ENCODE measurements around the gene CAB39. TPM values are rescaled to one million over a fixed set of nuclear protein-coding genes. Genes with fewer than 3 reads are reported as not detected.

Gene CAB39
- total and polyA plus RNA-seq, 2 of the 8 experiments (the other 6 are each of a cell fraction or from before 2014, with no cell fraction given): 16.4 to 50.5 TPM

DNA sequence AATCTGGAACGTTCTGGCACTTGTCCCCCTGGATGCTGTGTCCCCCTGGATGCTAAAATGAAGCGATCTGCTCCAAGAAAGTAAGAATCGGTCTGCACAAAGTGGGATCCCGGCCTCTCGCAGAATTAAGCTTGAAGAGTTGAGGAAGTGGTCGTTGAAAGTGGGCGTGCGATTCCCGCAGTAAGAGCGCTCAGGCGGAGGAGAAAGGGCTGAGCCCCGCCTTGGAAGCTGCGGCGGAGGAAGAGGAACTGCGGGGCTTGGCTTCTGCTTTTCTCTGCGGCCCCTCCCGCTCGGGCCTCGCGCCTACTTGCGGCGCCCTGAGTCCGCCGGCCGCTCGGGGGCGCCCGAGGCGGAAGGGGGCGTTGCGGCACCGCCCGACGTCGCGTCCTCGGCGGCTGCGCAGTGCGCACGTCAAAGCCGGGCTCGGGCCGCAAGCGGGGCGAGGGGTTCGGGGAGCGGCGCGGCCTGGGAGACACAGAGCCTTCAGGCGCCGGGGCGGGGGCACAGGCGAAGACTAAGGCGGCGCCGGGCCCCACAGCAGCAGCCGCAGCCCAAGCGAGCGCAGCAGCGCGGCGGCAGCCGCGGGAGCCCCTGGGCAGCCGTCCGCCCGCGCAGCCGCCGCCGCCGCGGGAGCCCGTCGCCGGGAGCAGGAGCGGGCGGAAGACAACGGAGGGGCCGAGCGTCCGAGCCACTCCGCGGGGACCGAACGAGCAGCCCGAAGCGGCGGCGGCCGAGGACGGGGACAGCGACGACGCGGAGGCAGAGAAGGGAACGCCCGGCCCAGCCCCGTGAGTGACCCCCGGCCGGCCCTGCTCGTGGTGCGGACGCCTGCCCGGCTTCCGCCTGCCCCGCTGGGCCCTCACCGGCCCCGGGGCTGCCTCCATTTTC is at the start of gene CAB39 (continued):
- peak; percentile 36 for TF ChIP-seq KDM4A (IDR thresholded peaks at IDR 0.05; ENCODE audit: low read depth, low read length, severe bottlenecking)
- TF ChIP-seq TCF12 (IDR thresholded peaks at IDR 0.05; ENCODE audit: low read depth, low read length): no peak
- peak; percentile 26 for TF ChIP-seq NANOG (IDR thresholded peaks at IDR 0.05; ENCODE audit: insufficient read depth, low read depth, low read length, poor library complexity, severe bottlenecking)
- TF ChIP-seq CTBP2 (IDR thresholded peaks at IDR 0.05; ENCODE audit: borderline replicate concordance, insufficient read depth, insufficient read length, low read length): no peak
- TF ChIP-seq, protein P1, sequence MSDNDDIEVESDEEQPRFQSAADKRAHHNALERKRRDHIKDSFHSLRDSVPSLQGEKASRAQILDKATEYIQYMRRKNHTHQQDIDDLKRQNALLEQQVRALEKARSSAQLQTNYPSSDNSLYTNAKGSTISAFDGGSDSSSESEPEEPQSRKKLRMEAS (IDR thresholded peaks at IDR 0.05): peak; percentile 51; the same call in 1 of the 2 replicates
- no peak for TF ChIP-seq SRF (IDR thresholded peaks at IDR 0.05; ENCODE audit: low read depth, low read length)
- TF ChIP-seq EGR1 (IDR thresholded peaks at IDR 0.05; ENCODE audit: borderline replicate concordance, low read depth, low read length): peak; percentile 80
- no peak for TF ChIP-seq RFX5 (IDR thresholded peaks at IDR 0.05; ENCODE audit: borderline replicate concordance, low read depth, low read length)
- no peak for TF ChIP-seq FOSL1 (IDR thresholded peaks at IDR 0.05; ENCODE audit: insufficient read depth, low read depth, low read length)
- no peak for TF ChIP-seq HDAC6 (IDR thresholded peaks at IDR 0.05; ENCODE audit: low read depth, low read length)
- no peak for TF ChIP-seq KDM1A (IDR thresholded peaks at IDR 0.05; ENCODE audit: borderline replicate concordance, low read length)
- no peak for TF ChIP-seq MAFK (IDR thresholded peaks at IDR 0.05; ENCODE audit: low read depth, low read length)
- TF ChIP-seq CEBPB (IDR thresholded peaks at IDR 0.05; ENCODE audit: low read depth, low read length): no peak
- TF ChIP-seq, protein P2, sequence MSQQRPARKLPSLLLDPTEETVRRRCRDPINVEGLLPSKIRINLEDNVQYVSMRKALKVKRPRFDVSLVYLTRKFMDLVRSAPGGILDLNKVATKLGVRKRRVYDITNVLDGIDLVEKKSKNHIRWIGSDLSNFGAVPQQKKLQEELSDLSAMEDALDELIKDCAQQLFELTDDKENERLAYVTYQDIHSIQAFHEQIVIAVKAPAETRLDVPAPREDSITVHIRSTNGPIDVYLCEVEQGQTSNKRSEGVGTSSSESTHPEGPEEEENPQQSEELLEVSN (IDR thresholded peaks at IDR 0.05): no peak
- TF ChIP-seq, protein P3, sequence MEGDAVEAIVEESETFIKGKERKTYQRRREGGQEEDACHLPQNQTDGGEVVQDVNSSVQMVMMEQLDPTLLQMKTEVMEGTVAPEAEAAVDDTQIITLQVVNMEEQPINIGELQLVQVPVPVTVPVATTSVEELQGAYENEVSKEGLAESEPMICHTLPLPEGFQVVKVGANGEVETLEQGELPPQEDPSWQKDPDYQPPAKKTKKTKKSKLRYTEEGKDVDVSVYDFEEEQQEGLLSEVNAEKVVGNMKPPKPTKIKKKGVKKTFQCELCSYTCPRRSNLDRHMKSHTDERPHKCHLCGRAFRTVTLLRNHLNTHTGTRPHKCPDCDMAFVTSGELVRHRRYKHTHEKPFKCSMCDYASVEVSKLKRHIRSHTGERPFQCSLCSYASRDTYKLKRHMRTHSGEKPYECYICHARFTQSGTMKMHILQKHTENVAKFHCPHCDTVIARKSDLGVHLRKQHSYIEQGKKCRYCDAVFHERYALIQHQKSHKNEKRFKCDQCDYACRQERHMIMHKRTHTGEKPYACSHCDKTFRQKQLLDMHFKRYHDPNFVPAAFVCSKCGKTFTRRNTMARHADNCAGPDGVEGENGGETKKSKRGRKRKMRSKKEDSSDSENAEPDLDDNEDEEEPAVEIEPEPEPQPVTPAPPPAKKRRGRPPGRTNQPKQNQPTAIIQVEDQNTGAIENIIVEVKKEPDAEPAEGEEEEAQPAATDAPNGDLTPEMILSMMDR (IDR thresholded peaks at IDR 0.05; ENCODE audit: control extremely low read depth in 1 of 3, insufficient read depth in 1 of 3, low read depth in 1 of 3, low read length in 3 of 3): peak; percentile 87 to 95 (median 87)
- TF ChIP-seq POU5F1 (IDR thresholded peaks at IDR 0.05; ENCODE audit: low read depth, low read length): no peak
- TF ChIP-seq RXRA (IDR thresholded peaks at IDR 0.05; ENCODE audit: insufficient read depth, low read depth, low read length): no peak
- TF ChIP-seq POLR2A (IDR thresholded peaks at IDR 0.05; ENCODE audit: control extremely low read depth in 1 of 2, low read depth in 2 of 2, low read length in 2 of 2): peak in 1 of 2 experiments; percentile 34; a peak in 2 of 3 replicates
- peak; percentile 70; the same call in 1 of the 2 replicates for TF ChIP-seq TBP (IDR thresholded peaks at IDR 0.05; ENCODE audit: low read depth, low read length)
- TF ChIP-seq YY1 (IDR thresholded peaks at IDR 0.05; ENCODE audit: low read depth, low read length): no peak
- no peak for TF ChIP-seq CBX5 (IDR thresholded peaks at IDR 0.05; ENCODE audit: low read depth, low read length)

Measured in H1 (cell line).